Left renal pelvis (tissue), 4 donors: ENCODE data around the gene NECAP2. TPM values are rescaled to one million over a fixed set of nuclear protein-coding genes. Genes with fewer than 3 reads are reported as not detected.

Experiments
- DNase-seq, 4 donors: peaks; one replicate each; pipeline ENCODE4 v3.0.0-alpha.2; 2013; ENCODE audit warnings: low read depth in 4 of 4, low spot score in 3 of 4
- polyA plus RNA-seq, 4 donors: library from polyadenylated mRNA; unstranded; fragments of 120-200 nt; gene quantifications; one replicate each; pipeline ENCODE4 v1.2.1, GENCODE V29; 2013; ENCODE audit not compliant: insufficient read length in 4 of 4

Gene NECAP2
- polyA plus RNA-seq, 4 donors = 65.4 to 70.4 (median 67.9) TPM

GRCh38 chr1:16425125-16426025 lies 15.1 kb upstream of the NECAP2 start:
- DNase-seq = no peak

- no peak for DNase-seq
Observed at GRCh38 chr1:16430606-16431005, 9.9 kb upstream of the NECAP2 start.

GRCh38 chr1:16433030-16433429 lies 7.5 kb upstream of the NECAP2 start:
- DNase-seq = no peak

GRCh38 chr1:16434007-16434406 lies 6.5 kb upstream of the NECAP2 start:
- no peak for DNase-seq

- no peak for DNase-seq
Observed at GRCh38 chr1:16434501-16434900, 6.0 kb upstream of the NECAP2 start.

- DNase-seq = no peak
Observed at GRCh38 chr1:16436946-16437474, 3.5 kb upstream of the NECAP2 start, which contains the start of gene SPATA21. Gene SPATA21, minus strand, starts transcription at chr1:16437424. Its CDS starts 6,053 bp downstream, at chr1:16431371.

GRCh38 chr1:16438516-16438915 lies 2.0 kb upstream of the NECAP2 start:
- DNase-seq = no peak

GRCh38 chr1:16438924-16439323 lies 1.6 kb upstream of the NECAP2 start:
- no peak for DNase-seq

GRCh38 chr1:16440131-16440469 lies 424 bp upstream of the NECAP2 start:
- DNase-seq = no peak

- DNase-seq = no peak
Observed at GRCh38 chr1:16441282-16441665, 750 bp downstream of the NECAP2 start.

- no peak for DNase-seq
Observed at GRCh38 chr1:16442265-16442664, 1.7 kb downstream of the NECAP2 start.

GRCh38 chr1:16442941-16443340 lies 2.4 kb downstream of the NECAP2 start:
- no peak for DNase-seq

- DNase-seq = no peak
Observed at GRCh38 chr1:16443975-16444770, 3.6 kb downstream of the NECAP2 start.

- DNase-seq = no peak
Observed at GRCh38 chr1:16445052-16445451, 4.5 kb downstream of the NECAP2 start.

GRCh38 chr1:16446116-16446515 lies 5.6 kb downstream of the NECAP2 start:
- no peak for DNase-seq

GRCh38 chr1:16447641-16448040 lies 7.1 kb downstream of the NECAP2 start:
- no peak for DNase-seq

GRCh38 chr1:16449065-16449464 lies 8.5 kb downstream of the NECAP2 start:
- no peak for DNase-seq

- no peak for DNase-seq
Observed at GRCh38 chr1:16449666-16450065, 9.1 kb downstream of the NECAP2 start.

- no peak for DNase-seq
Observed at GRCh38 chr1:16450863-16451481, 10.4 kb downstream of the NECAP2 start.

- DNase-seq = no peak
Observed at GRCh38 chr1:16451841-16452528, 11.5 kb downstream of the NECAP2 start.
